GM12892 (cell line): ENCODE data around the gene HNMT.

Experiments
- POLR2A ChIP-seq: IDR thresholded peaks from 2 replicates; pipeline ENCODE4 v1.6.1; 2011; ENCODE audit warnings: low read depth, low read length, control low read depth
- POLR2AphosphoS5 ChIP-seq: IDR thresholded peaks from 2 replicates; pipeline ENCODE4 v1.6.1; 2011; ENCODE audit warnings: low read depth, low read length, control low read depth

DNA sequence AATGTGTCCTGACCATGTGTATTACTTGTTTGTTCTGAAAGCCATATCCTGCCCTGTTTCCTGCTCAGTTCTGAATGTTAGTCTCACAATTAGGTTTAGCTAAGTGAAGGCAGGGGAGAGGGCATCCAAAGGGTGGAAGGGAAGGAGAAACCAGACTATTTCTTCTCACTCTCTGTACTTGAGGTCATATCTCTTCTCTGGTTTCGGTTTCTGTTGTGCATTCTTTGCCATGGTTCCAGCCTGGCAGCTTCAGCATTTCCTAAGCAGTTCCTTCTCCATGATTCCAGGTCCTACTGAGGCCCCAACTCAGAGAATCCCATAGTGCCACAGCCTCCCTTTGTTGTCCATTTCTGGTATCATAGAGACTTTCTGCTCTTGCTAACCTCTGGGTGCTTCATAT is 40.3 kb upstream of the HNMT start:
- TF ChIP-seq POLR2A (no peak), POLR2AphosphoS5 (no peak)
